Measurements from ENCODE around the gene ATP10A. TPM values are rescaled to one million over a fixed set of nuclear protein-coding genes. Genes with fewer than 3 reads are reported as not detected.

Gene ATP10A
- total and polyA plus RNA-seq, 8 donors, result 1.5 to 15.2 (median 3.2) TPM

DNA sequence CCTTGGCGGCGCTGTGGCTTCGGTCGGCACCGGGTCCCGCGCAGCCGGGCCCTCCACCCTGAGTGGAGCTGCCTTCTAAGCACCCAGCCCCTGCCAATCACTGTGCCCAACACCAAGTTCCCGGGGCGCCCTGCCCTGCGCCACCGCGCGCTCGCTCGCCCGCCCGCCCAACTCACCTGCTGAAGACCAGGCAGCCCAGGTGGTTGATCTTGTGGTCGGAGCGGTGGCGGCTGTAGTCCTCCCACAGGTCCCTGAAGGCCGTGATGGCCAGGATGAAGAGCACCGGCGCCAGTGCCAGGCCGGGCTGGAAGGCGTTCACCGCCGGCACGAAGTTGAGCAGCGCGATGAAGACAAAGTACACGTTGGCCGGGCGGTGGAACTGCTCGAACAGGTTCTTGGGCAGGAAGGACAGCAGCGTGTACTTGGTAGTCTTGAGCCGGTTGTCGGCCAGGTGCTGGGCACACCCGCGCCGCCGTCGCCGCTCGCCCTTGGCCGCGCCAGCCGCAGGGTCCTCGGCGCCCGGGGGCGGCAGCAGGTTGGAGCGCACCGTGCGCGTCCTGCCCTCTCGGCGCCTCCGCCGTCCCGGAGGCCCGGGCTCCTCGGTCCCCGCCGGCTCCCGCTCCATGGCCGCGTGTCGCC is 536 bp downstream of the ATP10A start:
- TF ChIP-seq EP300 (IDR thresholded peaks at IDR 0.05) (no peak), POLR2A (IDR thresholded peaks at IDR 0.05) (no peak), POLR2AphosphoS5 (IDR thresholded peaks at IDR 0.05) (no peak)
- TF ChIP-seq, protein P1, sequence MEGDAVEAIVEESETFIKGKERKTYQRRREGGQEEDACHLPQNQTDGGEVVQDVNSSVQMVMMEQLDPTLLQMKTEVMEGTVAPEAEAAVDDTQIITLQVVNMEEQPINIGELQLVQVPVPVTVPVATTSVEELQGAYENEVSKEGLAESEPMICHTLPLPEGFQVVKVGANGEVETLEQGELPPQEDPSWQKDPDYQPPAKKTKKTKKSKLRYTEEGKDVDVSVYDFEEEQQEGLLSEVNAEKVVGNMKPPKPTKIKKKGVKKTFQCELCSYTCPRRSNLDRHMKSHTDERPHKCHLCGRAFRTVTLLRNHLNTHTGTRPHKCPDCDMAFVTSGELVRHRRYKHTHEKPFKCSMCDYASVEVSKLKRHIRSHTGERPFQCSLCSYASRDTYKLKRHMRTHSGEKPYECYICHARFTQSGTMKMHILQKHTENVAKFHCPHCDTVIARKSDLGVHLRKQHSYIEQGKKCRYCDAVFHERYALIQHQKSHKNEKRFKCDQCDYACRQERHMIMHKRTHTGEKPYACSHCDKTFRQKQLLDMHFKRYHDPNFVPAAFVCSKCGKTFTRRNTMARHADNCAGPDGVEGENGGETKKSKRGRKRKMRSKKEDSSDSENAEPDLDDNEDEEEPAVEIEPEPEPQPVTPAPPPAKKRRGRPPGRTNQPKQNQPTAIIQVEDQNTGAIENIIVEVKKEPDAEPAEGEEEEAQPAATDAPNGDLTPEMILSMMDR (IDR thresholded peaks at IDR 0.05), result no peak
- no peaks in the 10 kb centered on the region for H3K36me3 ChIP-seq
- WGBS, 5 donors, result 1 to 7% (median 2%) methylated on average over 20 to 69 of the region's 69 CpGs
- H3K27me3 ChIP-seq, result peaks cover 0 to 10% (median 9%) of the 10 kb centered on the region in 3 donors
- intact Hi-C loops (cut with DNase I; ENCODE audit: low total_unique reads), result no loop called here
- H3K9me3 ChIP-seq, result no peaks in the 10 kb centered on the region
- peak overlapping the region; percentile 60 to 91 (median 74) for H3K27ac ChIP-seq
- peak; percentile 36 to 78 for DNase-seq
- peaks cover 10 to 53% (median 35%) of the 10 kb centered on the region in 4 donors for H3K4me1 ChIP-seq
- H3K4me3 ChIP-seq, result peak overlapping the region; percentile 62 to 65 (median 64)

DNA sequence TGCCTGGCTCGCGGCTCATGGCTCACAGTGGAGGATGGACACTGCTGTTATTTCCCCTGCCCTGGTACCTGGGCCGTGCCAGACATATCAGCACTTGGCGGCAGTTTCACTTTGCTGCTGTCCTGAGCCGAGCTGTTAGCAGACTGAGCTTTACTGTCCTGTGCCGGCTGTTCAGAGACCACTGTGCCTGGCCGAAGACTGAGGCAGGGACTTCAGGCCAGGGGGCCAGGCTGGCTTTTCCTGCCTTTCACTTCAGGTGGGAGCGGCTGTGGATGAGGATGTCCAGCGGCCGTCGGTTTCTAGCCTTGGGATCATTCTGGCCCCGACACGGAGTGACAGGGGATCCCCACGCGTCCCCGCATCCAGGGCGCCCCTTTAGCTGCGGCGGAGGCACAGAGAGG is 1.1 kb downstream of the ATP10A start:
- H3K4me1 ChIP-seq, result peaks cover 10 to 53% (median 35%) of the 10 kb centered on the region in 4 donors
- TF ChIP-seq EP300 (IDR thresholded peaks at IDR 0.05) (no peak), POLR2A (IDR thresholded peaks at IDR 0.05) (no peak), POLR2AphosphoS5 (IDR thresholded peaks at IDR 0.05) (no peak)
- TF ChIP-seq, protein P1 (IDR thresholded peaks at IDR 0.05), result no peak
- no peaks in the 10 kb centered on the region for H3K9me3 ChIP-seq
- 4 to 19% (median 14%) methylated on average over 6 to 19 of the region's 19 CpGs for WGBS, 5 donors
- DNase-seq, result no peak
- H3K4me3 ChIP-seq, result peak overlapping the region; percentile 62 to 65 (median 64)
- intact Hi-C loops (cut with DNase I; ENCODE audit: low total_unique reads), result no loop called here
- H3K36me3 ChIP-seq, result no peaks in the 10 kb centered on the region
- peaks cover 0 to 10% (median 9%) of the 10 kb centered on the region in 3 donors for H3K27me3 ChIP-seq
- peak overlapping the region; percentile 60 to 91 (median 74) for H3K27ac ChIP-seq

DNA sequence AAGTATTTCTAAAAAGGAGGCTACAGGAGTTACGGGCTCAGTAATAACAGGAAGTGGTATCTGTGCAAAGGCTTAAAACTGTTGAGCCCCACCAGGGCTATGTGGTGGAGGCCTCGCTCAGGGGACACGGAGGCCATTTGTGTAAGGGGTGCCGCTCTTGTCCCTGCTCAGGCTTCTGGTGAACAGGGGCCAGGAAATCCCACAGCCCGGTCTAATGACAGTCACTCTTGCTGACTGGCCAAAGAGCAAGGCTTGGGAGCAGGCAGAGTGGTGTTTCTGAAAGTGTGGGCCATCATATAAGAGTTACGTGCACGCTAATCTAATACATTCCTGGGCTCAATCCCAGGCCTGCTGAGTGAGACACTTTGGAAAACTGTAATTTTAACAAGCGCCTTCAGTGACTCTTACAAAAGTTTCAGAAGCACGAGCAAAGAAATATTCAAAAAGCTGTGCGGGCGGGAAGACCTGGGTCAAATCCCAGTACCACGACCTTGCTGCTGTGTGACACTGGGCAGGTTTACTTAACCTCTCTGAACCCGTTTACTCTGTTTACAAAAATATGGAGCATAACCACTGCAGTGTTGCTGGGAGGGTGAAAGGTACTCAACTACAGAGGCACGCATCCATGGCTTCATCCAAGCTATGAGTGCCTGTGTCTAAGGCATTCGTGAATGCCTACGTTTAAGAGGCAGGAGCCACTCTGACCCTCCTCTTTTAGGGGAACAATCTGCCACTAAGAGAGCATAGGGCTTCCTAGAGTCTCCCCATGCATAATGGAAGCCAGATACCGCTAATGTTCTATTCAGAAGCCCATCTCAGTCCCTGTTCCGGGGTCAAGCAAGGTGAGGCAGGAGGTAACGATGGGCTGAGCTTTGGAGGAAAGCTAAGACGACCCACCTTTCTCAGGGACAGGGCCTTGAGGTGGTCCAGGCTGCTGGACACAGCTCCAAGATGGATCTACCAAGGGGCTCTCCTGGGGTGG is 2.0 kb downstream of the ATP10A start:
- WGBS, 5 donors, result 60 to 74% (median 71%) methylated on average over 20 of the region's 20 CpGs
- H3K36me3 ChIP-seq, result no peaks in the 10 kb centered on the region
- H3K4me3 ChIP-seq, result peak overlapping the region; percentile 62 to 65 (median 64)
- peaks cover 0 to 10% (median 9%) of the 10 kb centered on the region in 3 donors for H3K27me3 ChIP-seq
- H3K27ac ChIP-seq, result peak overlapping the region; percentile 60 to 91 (median 74)
- TF ChIP-seq EP300 (IDR thresholded peaks at IDR 0.05) (no peak), POLR2A (IDR thresholded peaks at IDR 0.05) (no peak), POLR2AphosphoS5 (IDR thresholded peaks at IDR 0.05) (no peak)
- TF ChIP-seq, protein P1 (IDR thresholded peaks at IDR 0.05), result no peak
- peaks cover 10 to 53% (median 35%) of the 10 kb centered on the region in 4 donors for H3K4me1 ChIP-seq
- peak in 1 of 2 donors; percentile 37 for DNase-seq
- intact Hi-C loops (cut with DNase I; ENCODE audit: low total_unique reads), result no loop called here
- no peaks in the 10 kb centered on the region for H3K9me3 ChIP-seq

All from stomach (tissue), 9 donors.